Fibroblast of skin of abdomen (primary cell): ENCODE measurements around the gene TLCD2. TPM values are rescaled to one million over a fixed set of nuclear protein-coding genes. Genes with fewer than 3 reads are reported as not detected.
"Not testable (repeated sequence)": the region's sequence is repeated elsewhere in the genome, so short reads cannot be mapped to it uniquely, and the experiment has no call there.

ENCODE experiments used
- DNase-seq: peaks from one replicate; pipeline ENCODE4 v3.0.0-alpha.2; 2013
- polyA plus RNA-seq, 2 experiments: library from polyadenylated mRNA; unstranded; fragments of 120-200 nt; gene quantifications; one replicate each; pipeline ENCODE4 v1.2.1, GENCODE V29; 2013; ENCODE audit not compliant: insufficient read length in 2 of 2

TLCD2 gene, protein sequence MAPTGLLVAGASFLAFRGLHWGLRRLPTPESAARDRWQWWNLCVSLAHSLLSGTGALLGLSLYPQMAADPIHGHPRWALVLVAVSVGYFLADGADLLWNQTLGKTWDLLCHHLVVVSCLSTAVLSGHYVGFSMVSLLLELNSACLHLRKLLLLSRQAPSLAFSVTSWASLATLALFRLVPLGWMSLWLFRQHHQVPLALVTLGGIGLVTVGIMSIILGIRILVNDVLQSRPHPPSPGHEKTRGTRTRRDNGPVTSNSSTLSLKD
- polyA plus RNA-seq (2013, experiment 1 of 2; ENCODE audit: insufficient read length): 9.0 TPM
- polyA plus RNA-seq (2013, experiment 2 of 2; ENCODE audit: insufficient read length): 7.3 TPM

DNA sequence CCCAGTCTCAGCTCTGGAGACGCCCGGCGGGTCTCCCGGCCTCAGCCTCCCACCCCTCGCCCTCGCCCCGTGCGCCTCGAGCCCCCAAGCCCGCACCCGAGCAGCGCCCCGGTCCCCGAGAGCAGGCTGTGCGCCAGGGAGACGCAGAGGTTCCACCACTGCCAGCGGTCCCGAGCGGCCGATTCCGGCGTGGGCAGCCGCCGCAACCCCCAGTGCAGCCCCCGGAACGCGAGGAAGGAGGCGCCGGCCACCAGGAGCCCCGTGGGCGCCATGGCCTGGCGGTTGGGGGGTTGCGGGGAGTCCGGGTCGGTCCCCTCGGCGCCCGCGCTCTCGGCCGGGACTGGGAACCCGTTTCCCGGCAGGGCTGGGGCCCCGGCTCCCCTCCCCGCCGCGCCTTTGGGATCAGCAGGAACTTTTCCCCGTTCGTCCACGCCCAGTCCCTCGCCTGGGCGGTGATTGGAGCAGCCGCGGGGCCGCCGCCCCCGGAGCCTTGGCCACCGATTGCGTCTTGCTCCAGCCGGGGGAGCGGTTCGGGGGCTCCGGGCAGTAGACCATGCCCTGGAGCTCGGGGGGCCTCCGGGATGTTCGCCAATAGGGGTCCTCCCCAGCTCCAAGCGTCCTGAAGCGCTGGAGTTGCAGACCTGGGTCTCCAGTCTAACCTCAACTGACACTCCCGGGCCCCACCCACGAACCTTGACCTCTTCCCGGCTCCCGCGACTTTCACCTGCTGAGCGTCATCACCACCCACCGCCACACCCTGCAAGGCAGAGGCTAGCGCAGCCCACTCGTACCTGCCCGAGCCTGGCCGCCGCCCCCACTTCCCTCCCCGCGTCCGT lies at the start of gene TLCD2:
TSS of gene TLCD2 (minus strand) at position 407 of the 836 bp plus-strand sequence. CDS start at position 272, 135 bp downstream.
- peak; percentile 81 for DNase-seq

DNA sequence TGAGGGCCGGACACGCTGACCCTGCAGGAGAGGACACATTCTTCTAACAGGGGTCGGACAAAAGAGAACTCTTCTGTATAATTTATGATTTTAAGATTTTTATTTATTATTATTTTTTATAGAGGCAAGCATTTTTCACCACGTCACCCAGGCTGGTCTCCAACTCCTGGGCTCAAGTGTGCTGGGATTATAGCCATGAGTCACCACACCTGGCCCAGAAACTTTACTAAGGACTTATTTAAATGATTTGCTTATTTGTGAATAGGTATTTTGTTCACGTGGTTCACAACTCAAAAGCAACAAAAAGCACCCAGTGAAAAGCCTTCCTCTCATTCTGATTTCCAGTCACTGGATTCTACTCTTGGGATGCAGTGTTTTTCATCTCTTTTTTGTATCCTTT lies 49.4 kb upstream of the TLCD2 start:
- DNase-seq: no peak

DNA sequence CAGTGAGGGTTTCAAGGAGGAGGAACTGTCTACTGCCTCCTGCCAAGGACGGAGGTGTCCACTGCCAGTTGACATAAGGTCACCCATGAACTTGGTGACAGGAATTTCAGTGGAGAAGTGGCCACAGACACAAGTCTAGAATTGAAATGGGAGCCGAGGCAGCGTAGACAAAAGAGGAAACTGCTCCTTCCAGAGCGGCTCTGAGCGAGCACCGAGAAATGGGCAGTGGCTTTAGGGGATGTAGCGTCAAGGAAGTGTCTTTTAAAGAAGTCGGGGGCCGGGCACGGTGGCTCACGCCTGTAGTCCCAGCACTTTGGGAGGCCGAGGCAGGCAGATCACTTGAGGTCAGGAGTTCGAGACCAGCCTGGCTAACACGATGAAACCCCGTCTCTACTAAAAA lies 48.6 kb upstream of the TLCD2 start:
- no peak for DNase-seq

DNA sequence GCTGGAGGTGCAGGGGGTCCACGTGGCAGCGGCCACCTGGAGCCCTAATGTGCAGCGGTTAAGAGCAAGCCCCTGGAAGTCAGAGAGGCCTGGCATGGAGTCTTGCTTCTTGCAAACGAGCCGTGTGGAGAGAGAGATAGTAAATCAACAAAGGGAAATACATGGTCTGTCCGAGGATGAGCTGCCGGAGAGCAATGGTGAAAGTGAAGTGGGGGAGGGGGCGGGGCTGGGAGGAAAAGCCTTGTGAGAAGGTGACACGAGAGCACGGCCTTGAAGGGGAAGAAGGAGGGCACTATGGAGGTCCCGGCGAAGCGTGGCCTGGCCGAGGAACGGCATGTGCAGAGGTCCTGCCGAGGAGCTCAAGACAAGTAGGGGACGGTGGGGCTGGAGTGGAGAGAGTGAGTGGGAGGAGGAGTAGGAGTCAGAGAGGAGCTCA lies 45.7 kb upstream of the TLCD2 start:
- DNase-seq: no peak

DNA sequence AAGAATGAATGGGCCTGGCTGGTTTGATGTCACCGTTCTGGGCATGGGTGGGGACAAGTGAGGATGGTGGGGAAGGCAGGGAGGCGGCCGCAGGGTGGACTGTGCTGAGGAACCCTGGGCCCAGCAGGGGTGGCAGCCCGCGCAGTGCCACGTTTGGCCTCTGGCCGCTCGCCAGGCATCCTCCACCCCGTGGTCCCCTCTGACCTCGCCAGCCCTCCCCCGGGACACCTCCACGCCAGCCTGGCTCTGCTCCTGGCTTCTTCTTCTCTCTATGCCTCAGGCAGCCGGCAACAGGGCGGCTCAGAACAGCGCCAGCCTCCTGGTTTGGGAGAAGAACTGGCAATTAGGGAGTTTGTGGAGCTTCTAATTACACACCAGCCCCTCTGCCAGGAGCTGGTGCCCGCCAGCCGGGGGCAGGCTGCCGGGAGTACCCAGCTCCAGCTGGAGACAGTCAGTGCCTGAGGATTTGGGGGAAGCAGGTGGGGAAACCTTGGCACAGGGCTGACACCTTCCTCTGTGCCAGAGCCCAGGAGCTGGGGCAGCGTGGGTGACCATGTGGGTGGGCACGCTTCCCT lies 45.2 kb upstream of the TLCD2 start:
- DNase-seq: no peak

DNA sequence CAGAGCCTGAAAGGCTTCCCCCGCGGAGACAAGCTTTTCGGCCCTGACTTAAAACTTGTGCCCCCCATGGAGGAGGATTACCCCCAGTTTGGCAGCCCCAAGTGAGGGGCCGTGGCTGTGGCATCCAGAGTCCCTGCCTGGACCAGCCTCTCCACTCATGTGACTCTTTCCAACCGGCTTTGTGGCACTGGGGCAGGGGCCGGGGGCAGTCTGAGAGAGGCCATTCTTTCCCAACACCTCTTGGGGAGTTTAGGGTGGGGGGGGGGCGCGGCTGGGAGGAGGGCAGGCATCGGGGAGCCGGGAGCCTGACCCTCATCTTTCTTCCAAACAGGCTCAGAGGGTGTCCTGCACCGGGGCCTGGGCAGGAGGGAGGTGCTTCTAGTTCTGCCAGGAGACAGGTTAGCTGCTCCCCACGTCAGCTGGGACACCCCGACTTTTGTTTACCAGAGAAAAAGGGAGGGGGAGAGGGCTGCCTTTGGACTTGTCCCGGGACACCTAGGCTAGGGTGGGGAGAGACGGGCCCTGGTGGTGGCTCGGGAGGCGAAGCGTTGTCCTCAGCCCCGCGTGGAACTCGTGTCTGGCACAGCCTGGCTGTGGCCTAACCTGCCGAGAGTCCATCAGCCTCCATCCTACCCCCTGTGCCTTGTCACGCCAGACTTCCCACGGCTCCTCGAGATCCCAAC lies 44.4 kb upstream of the TLCD2 start:
- no peak for DNase-seq

DNA sequence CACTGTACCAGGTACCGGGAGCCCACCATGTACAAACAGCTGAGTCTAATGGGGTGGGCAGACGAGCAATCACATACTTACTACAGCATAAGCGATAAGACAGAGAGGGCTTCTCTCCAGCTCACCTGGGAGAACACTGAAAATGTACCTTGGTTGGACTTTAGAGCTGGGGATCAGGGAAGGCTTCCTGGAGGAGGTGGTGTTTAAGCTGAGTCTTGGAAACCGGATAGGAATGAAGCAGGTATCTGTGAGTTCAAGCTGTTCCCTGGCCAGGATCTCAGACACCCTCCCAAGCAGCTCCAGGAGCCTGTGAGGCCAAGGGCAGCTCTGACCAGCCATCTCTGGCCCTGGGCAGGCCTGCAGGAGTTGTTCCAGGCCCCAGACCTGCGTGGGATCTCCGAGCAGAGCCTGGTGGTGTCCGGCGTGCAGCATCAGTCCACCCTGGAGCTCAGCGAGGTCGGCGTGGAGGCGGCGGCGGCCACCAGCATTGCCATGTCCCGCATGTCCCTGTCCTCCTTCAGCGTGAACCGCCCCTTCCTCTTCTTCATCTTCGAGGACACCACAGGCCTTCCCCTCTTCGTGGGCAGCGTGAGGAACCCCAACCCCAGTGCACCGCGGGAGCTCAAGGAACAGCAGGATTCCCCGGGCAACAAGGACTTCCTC lies 43.7 kb upstream of the TLCD2 start:
- no peak for DNase-seq

DNA sequence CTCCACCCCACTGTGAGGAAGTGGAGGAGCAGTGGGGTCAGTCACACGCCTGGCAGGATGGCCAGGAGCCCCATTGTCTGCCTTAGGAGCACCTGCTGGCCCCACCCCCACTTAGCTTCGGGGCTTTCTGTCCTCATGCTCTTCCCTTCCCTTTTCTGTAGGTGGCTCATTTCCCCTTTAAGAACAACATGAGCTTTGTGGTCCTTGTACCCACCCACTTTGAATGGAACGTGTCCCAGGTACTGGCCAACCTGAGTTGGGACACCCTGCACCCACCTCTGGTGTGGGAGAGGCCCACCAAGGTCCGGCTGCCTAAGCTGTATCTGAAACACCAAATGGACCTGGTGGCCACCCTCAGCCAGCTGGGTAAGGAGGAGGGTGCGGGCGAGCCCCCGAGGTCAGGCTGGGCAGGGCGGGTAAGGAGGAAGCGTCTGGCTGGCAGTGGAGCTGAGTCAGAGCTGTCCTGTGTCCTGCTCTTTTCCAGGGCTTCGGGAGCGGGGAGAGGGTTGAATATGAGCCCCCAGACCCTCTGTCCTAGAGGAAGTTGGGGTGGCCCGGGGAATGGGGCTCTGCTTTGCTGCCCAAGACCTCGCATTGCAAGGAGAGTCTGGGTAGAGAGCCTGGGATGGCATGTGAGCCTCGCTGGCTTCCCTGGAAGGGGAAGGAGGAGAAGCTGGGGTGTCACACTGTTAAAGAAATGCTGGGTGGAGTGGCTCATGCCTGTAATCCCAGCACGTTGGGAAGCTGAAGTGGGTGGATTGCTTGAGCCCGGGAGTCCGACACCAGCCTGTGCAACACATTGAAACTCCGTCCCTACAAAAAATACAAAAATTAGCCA lies 42.5 kb upstream of the TLCD2 start:
- no peak for DNase-seq

DNA sequence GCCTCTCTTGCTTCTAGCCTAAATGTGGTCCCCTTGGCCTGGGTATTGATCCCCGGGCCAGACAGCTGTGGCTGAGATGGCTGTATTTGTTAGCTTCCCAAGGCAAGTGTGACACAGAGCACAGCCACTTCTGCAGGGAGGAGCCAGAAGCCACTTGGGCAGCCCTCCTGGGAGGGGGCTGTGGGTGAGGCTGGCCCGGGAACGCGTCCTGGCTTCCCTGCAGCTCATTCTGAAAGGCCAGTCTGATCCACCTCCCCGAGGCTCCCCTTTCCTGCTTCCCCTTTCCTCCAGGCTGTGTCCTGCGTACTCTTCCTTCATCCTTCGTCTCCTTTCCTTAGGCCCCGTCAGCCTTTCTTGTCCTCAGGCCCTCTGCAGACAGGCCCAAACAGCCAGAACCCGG lies 40.5 kb upstream of the TLCD2 start:
- no peak for DNase-seq

DNA sequence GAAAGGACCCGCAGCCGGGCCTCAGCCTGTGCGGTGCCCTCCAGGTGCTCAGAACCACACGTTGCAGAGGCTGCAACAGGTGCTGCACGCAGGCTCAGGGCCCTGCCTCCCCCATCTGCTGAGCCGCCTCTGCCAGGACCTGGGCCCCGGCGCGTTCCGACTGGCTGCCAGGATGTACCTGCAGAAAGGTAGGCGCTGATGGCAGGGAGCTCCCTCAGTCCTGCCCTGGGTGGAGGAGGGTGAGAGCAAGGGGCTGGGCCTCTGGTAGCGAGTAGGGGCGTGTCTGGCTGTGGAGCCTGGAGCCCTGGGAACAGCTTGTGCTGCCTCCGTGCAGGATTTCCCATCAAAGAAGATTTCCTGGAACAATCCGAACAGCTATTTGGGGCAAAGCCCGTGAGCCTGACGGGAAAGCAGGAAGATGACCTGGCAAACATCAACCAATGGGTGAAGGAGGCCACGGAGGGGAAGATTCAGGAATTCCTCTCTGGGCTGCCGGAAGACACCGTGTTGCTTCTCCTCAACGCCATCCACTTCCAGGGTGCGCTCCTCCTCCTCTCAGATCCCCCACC lies 36.9 kb upstream of the TLCD2 start:
- DNase-seq: no peak

DNA sequence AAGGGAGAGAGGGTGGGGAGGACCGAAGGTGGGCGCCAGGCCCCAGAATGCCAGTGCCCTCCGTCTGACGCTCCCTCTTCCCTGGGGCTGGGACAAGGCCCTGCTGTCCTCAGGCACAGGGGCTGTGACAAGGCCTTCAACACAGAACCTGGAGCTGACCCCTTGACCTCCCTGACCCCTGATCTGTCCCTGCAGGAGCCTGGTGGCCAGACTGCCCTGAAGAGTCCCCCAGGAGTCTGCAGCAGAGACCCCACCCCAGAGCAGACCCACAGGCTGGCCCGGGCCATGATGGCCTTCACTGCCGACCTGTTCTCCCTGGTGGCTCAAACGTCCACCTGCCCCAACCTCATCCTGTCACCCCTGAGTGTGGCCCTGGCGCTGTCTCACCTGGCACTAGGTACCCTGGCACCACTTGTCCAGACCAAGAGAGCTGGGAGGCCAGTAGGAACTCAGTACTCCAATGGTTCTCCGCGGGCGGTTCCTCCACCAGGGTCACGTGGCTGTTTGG lies 35.4 kb upstream of the TLCD2 start:
- no peak for DNase-seq

DNA sequence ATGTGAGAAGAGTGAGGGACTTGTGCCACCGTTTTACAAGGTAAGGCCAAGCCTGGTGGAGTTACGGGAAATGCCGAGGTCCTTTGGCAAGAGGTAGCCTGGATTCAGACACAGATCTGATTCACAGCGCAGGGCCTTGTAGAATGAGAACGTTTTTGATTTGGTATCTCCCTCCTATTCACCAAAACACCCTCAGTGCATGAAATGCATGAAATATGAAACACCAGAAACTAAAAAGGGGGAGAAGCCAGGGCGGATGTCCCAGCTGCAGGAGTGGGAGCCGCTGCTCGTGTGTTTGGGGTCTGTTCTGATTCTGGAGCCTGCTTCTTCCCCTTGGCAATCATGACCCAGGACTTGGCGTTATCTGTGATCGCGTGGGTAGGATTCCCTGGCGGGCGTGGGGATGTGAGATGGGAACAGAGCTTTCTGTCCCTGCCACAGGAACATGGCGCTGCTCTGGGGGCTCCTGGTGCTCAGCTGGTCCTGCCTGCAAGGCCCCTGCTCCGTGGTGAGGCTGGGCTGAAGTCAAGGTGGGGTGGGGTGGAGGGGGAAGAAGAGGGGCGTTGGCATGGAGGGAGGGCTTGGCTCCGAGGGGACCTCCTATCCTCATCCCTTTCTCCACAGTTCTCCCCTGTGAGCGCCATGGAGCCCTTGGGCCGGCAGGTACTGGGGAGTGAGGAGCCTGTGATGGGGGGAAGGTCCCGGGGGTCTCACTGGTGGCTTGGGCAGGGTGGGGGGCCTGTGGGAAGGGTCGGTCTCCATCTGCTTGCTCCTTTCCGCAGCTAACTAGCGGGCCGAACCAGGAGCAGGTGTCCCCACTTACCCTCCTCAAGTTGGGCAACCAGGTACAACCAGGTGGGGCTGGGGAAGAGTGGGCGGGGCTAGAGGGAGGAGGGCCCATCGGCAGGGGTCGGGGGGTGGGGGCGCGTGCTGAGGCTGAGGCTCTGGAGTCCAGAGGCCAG lies 34.7 kb upstream of the TLCD2 start:
- DNase-seq: no peak

DNA sequence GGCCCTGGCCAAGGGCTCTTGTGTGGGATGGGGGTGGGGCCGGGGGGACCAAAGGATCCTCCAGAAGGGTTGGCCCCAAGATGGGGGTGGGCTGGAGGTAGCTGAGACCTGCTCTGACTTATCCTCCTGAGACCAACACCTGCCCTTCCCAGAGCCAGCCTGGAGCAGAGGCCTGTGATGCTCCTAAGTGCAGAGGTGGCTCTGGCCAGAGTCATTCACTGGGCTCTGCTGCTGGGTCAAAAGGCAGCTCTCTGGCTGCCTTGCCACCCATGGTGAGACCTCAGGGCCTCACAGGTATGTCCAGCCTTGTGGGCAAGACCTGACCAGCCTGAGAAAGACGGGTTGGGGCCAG lies 32.9 kb upstream of the TLCD2 start:
- DNase-seq: no peak

DNA sequence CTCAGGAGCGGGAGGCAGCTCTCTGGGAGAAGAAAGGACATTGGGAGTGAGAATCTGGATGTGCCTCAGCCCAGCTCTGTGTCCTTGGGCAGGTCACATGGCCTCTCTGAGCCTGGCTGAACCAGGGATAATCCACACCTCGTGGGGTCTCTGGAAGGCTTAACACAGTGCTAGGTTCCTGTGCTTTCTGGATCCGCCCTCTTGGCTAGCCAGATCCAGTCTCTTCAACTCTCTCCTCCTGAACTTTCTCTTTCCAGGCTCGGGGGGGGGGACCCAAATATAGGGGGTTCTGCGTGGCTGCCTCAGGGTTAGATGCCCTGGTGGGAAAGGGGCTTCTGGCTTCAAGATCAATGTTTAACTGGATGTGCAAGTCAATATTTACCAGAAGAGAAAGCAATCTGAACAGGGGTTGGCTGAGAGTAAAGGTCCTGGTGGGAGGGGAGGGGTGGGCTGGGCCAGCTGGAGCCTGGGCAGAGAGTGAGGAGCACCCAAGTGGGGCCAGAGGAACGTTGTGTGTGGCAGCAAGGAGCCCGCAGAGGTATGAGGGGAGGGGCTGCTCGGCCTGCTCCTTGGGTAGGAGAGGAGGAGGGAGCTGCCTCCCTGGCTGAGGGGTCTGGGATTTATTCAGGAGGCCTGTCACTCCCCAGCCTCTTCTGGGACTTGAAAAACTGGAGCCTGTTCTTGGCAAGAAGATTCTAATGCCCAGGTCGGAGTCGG lies 32.4 kb upstream of the TLCD2 start, which contains the start of gene SERPINF2:
TSS of gene SERPINF2 (plus strand) at position 501 of the 717 bp plus-strand sequence. CDS start 2,125 bp downstream, outside the sequence.
- DNase-seq: no peak

DNA sequence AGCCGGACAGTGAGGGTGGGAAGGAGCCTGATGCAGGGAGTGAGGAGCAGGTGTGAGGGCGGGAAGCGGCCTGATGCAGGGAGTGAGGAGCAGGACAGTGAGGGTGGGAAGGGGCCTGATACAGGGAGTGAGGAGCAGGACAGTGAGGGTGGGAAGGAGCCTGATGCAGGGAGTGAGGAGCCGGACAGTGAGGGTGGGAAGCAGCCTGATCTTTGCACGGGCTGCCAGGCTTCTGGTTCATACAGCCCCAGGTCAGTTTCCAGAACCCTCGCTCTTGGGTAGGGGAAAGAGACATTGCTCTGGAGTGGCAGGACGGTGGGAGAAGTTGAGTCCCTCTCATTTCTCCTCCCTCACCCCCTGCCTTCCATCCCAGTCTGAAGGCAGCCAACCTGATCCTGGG lies 31.7 kb upstream of the TLCD2 start:
- not testable (repeated sequence) for DNase-seq

DNA sequence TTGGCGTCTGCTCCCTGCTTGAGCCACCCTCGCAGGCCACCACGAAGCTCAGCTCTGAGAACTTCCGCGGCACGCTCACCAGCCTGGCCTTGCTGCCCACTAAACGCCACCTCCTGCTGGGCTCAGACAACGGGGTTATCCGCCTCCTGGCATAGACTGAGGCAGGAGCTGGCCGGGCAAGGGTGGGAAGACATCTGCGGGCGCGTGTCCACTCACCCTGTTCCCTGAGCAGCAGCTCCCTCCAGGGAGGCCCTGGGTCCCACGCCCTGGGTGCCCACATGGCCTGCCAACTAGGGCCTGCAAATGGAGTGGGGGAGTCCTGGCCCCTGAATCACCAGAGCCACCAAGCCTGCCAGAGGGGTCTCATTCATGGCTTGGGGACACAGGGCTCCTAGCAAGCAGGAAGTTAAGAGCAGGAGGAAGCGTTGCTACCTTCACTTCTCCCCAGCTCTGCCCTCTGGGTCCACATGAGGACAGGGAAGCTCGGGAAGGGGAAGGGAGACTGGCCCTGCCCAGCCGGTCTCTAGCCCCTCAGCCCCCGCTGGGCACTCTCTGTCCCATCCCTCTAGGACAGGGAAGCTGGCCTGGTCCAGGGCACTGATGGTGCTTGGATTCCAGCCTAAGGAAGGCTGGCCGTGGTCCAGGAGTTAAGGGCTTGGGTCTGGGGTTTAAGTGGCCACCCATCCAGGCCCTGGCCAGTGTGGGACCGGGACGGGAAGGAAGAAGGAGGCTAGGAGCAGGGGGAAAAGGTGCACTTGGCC lies 27.5 kb upstream of the TLCD2 start:
- DNase-seq: no peak

DNA sequence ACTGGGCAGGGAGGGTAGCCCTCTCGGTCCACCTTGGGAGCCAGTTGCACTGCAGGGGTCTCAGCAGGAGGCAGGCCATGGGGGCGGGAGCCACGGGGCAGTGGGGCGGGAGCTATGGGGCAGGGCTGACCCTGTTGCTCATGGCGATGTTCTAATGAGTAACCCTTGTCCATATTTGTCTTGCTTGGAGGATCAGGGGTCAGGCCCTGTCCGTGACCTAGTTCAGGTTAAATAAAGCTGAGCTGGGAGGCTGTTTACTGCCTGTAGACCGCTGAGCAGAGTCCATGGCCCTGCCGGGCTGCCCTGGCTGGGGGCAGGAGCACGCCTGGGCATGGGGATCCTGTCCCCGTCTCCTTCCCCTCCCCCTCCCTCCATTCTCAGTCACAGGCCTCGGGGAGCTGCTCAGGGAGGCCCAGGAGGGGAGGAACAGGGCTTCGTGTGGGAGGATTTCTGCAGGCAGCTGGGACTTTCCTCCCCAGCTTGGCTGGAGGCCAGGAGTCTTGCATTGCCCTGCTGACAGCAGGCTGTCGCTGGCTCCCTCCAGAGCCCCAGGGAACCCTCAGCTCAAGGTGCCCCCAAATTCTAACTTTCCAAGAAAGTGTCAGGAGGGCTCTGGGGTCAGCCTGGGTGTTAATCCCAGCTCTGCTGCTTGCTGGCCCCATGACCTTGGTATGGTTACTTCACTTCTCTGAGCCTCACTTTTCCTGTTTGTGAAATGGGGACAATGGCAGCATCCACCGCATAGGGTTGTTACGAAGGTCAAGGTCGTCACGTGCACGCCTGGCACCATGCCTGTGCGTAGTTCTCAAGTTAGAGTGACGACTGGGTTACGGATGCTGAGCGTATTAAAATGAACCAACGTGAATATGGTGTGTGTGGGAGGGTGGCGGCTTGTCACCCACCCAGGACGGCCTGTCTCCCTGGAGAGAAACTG lies 26.4 kb upstream of the TLCD2 start:
- peak; percentile 58 for DNase-seq
